ENCODE data around the gene ZSCAN25.

GRCh38 chr7:99625961-99626360 lies 9.2 kb downstream of the ZSCAN25 start:
- TF ChIP-seq, protein P1, sequence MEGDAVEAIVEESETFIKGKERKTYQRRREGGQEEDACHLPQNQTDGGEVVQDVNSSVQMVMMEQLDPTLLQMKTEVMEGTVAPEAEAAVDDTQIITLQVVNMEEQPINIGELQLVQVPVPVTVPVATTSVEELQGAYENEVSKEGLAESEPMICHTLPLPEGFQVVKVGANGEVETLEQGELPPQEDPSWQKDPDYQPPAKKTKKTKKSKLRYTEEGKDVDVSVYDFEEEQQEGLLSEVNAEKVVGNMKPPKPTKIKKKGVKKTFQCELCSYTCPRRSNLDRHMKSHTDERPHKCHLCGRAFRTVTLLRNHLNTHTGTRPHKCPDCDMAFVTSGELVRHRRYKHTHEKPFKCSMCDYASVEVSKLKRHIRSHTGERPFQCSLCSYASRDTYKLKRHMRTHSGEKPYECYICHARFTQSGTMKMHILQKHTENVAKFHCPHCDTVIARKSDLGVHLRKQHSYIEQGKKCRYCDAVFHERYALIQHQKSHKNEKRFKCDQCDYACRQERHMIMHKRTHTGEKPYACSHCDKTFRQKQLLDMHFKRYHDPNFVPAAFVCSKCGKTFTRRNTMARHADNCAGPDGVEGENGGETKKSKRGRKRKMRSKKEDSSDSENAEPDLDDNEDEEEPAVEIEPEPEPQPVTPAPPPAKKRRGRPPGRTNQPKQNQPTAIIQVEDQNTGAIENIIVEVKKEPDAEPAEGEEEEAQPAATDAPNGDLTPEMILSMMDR (IDR thresholded peaks at IDR 0.05) = no peak
- TF ChIP-seq POLR2A (IDR thresholded peaks at IDR 0.05) = no peak

Measured in right lobe of liver (tissue), 4 donors.